DMS 273 (cell line): ENCODE measurements around the gene UBE2L5.

Source experiments
- DNase-seq: peaks from one replicate; lab custom pipeline; 2025; ENCODE audit not compliant: unreplicated experiment; lab: John Stamatoyannopoulos, UW

UBE2L5 gene

DNA sequence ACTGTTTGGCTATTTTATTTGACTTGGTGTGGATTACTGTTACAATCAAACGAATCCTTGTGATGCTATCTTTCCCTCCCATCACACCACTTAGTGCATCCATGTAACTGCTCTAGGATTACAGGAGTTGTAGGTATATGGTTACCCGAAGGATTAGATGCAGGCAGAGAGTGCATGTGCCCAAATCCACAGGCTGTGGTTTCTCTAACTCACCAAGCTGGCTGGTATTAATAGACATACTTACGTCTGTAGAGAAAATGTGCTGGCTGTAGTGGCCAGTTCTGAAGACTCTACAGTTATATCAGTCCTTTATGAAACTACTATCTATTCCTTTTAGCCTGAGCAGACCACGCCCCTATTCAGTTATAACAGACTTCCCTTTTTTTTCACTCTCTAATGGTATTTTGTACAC lies 44.6 kb downstream of the UBE2L5 start:
- DNase-seq = peak; percentile 43

DNA sequence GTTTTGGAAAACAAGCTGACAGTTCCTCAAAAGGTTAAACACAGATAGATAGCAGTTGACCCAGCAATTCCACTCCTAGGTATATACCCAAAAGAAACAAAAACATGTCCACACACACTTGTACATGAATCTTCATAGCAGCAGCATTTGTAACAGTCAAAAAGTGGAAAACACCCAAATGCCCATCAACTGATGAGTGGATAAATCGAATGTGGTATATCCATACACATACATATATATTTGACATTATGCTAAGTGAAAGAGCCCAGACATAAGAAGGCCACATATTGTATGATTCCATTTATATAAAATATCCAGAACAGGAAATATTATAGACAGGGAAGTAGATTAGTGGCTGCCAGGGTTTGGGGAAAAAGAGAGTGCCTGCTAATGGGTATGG lies 51.4 kb downstream of the UBE2L5 start:
- DNase-seq = no peak

DNA sequence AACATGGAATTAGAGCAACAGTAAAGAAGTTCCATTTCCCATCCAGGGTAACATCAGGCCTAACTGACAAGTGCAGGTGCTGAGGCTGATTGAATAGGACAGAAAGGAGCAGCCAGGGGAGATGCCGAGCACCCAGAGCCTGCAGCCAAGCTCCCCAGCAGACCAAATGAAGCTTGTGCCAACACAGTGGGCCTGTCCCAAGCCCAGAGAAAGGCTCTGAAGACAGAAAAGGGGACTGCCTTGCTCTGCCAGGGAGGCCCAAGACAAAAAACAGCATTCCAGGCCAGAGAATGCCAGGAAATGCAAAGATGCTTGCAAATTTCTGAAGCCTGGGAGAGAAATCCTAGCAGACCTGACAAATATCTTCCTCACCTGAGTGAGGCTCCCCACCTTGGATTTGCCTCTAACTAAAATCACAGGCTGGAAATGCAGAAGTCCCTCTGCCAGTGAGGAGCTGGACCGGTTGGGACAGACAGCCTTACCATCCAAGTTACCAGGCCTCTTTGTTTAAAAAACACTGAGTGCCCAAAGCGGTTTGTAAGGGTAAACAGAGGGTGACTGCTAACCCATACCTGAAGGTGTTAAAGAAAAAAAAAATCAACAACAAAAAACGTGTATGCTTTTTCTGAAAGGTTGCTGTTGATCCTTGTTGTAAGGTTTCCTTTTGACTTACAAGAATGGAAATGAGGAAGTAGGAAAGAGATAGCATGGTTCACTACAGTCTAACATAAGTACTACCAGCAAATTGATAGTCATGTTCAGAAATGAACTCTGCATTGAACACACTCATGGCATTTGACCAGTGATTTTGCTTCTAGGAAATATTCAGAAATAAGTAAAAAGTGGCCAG lies 55.3 kb downstream of the UBE2L5 start:
- DNase-seq = no peak
